Nephron (organoid): ENCODE data around the gene C17orf50.

Experiments used
- H3K27ac Mint-ChIP-seq, 3 experiments: 2 replicates each; pipeline ENCODE4 v1.8.0; 2020; ENCODE audit warnings: mixed read lengths in 3 of 3, mild to moderate bottlenecking in 2 of 3, moderate library complexity in 1 of 3
- H3K27me3 Mint-ChIP-seq: 2 replicates; pipeline ENCODE4 v1.8.0; 2021; ENCODE audit warnings: low read depth, mild to moderate bottlenecking, moderate library complexity, mixed read lengths
- H3K36me3 Mint-ChIP-seq: 2 replicates; pipeline ENCODE4 v1.8.0; 2020; ENCODE audit warnings: low read depth, mixed read lengths
- H3K4me1 Mint-ChIP-seq: 2 replicates; pipeline ENCODE4 v1.8.0; 2020; ENCODE audit warnings: mixed read lengths
- H3K4me3 Mint-ChIP-seq, 3 experiments: 2 replicates each; pipeline ENCODE4 v1.8.0; 2020; ENCODE audit warnings: mild to moderate bottlenecking in 3 of 3, mixed read lengths in 3 of 3, moderate library complexity in 2 of 3
- H3K9me3 Mint-ChIP-seq: 2 replicates; pipeline ENCODE4 v1.8.0; 2020; ENCODE audit warnings: mixed read lengths
- TF ChIP-seq, protein P1 (sequence below), 3 experiments: fragments of 200-600 bp; sonication (generic); IDR thresholded peaks; one replicate each; pipeline ENCODE4 v1.5.0; 2021; ENCODE audit warnings: antibody characterized with exemption in 3 of 3; ENCODE audit not compliant: unreplicated experiment in 3 of 3

The C17orf50 gene

DNA sequence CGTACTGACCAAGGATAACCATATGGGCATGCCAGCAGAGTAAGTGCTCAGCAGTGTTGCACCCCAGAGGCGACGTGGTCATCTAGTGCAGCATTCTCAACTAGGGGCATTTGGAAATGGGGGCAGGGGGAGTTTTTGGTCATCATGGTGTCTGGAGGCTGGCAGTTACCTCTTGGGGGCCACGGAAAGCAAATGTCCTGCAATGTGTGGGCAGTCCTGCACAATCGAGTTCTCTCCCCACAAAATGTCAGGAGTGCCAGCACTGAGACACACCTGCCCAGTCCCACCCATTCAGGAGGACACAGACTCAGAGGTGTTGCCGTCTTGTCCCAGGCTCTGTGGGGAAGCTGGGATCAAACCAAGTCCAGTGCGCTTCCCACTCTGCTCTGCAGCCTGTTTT lies 26.3 kb upstream of the C17orf50 start:
- H3K36me3 Mint-ChIP-seq: no peaks in the 10 kb centered on the region
- no peak overlapping the region for H3K4me3 Mint-ChIP-seq
- peaks cover 4% of the 10 kb centered on the region for H3K27me3 Mint-ChIP-seq
- TF ChIP-seq, protein P1, sequence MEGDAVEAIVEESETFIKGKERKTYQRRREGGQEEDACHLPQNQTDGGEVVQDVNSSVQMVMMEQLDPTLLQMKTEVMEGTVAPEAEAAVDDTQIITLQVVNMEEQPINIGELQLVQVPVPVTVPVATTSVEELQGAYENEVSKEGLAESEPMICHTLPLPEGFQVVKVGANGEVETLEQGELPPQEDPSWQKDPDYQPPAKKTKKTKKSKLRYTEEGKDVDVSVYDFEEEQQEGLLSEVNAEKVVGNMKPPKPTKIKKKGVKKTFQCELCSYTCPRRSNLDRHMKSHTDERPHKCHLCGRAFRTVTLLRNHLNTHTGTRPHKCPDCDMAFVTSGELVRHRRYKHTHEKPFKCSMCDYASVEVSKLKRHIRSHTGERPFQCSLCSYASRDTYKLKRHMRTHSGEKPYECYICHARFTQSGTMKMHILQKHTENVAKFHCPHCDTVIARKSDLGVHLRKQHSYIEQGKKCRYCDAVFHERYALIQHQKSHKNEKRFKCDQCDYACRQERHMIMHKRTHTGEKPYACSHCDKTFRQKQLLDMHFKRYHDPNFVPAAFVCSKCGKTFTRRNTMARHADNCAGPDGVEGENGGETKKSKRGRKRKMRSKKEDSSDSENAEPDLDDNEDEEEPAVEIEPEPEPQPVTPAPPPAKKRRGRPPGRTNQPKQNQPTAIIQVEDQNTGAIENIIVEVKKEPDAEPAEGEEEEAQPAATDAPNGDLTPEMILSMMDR (IDR thresholded peaks at IDR 0.05; ENCODE audit: unreplicated experiment in 3 of 3): no peak
- H3K4me1 Mint-ChIP-seq: peaks cover 13% of the 10 kb centered on the region
- no peak overlapping the region for H3K27ac Mint-ChIP-seq
- no peaks in the 10 kb centered on the region for H3K9me3 Mint-ChIP-seq

DNA sequence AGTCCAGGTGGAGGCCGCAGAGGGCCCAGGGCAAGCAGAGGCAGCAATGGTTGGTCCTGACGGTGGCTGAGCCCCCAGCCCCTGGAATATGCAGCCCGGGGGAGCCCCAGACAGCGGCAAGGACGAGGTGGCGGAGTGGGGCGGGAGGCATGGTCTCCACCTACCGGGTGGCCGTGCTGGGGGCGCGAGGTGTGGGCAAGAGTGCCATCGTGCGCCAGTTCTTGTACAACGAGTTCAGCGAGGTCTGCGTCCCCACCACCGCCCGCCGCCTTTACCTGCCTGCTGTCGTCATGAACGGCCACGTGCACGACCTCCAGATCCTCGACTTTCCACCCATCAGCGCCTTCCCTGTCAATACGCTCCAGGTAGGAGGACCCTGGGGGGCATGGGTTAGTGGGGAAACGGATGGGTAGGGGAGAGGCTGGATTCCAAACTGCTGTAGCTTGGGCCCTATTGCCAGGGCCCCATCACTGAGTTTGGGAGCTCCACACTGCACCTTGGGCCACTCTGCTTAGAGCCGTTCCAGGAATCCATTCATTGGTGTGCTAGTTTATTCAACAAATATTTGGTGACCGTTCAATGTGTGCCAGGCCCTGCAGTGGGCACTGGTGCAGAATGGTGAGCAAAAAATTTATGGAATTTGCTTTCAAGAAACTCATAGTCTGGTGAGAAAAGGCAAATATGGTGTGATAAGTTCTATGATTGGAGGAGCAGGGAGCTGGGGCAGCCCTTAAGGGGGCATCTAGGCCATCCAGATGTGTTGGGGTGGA lies 25.5 kb upstream of the C17orf50 start:
- Mint-ChIP-seq H3K27ac (no peak overlapping the region), H3K9me3 (no peaks in the 10 kb centered on the region), H3K4me3 (no peak overlapping the region), H3K27me3 (peaks cover 12% of the 10 kb centered on the region), H3K4me1 (peaks cover 13% of the 10 kb centered on the region), H3K36me3 (no peaks in the 10 kb centered on the region)
- TF ChIP-seq, protein P1 (IDR thresholded peaks at IDR 0.05; ENCODE audit: unreplicated experiment in 3 of 3): no peak

DNA sequence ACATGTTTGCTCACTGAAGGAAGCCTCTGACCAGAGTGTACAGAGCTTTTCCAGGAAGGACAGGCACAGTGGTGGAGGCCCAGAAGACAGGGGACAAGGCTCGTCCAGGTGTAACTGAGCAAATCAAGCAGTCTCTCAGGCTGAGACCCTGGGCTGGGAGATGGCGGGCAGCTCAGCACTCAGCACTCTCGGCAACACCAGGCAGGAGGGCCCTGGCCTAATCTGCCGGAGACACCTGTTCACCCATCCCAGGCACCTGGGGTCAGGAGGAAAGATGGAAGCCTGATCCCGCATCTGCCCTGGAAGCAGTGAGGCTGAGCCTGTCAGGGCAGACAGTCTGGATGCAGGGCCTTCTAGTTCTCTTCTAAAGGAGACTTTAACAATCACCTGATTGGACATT lies 24.5 kb upstream of the C17orf50 start:
- TF ChIP-seq, protein P1 (IDR thresholded peaks at IDR 0.05; ENCODE audit: unreplicated experiment in 3 of 3): no peak

DNA sequence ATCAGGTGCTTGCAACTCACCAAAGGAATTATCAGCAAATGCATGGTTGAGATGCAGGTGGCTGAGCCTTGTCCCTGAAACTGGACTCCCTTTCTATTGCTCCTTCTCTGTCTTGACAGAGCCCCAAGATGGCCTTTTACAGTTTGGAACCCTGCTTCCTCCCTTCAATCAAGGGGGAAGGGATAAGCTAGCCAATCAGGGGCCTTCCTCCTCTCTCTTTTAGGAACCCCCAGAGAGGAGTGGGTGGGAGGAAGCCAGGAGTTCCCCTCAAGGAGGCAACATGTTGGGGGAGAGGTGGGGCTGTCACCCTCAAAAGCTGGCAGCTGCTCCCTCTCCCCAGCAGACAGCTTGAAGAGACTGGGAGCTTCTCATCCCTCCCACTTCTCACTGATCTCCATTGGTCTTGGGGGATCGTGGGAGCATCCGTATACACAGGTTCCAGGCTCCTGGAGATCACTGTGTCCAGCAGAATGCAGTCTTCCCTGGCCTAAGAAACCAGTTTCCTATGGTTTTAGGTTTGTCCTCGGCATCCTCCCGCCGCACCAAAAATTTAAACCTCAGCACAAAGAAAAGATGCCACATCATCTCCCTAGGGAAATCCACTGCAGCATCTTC lies 22.1 kb upstream of the C17orf50 start:
- Mint-ChIP-seq H3K36me3 (no peaks in the 10 kb centered on the region), H3K9me3 (no peaks in the 10 kb centered on the region), H3K4me1 (peaks cover 2% of the 10 kb centered on the region), H3K27ac (no peak overlapping the region), H3K4me3 (no peak overlapping the region), H3K27me3 (peaks cover 42% of the 10 kb centered on the region)
- TF ChIP-seq, protein P1 (IDR thresholded peaks at IDR 0.05; ENCODE audit: unreplicated experiment in 3 of 3): no peak

More for the DNA sequence above, 24.5 kb upstream of the C17orf50 start:
- Mint-ChIP-seq H3K4me3 (no peak overlapping the region), H3K27me3 (peaks cover 21% of the 10 kb centered on the region), H3K36me3 (no peaks in the 10 kb centered on the region), H3K9me3 (no peaks in the 10 kb centered on the region), H3K27ac (no peak overlapping the region), H3K4me1 (peaks cover 5% of the 10 kb centered on the region)

DNA sequence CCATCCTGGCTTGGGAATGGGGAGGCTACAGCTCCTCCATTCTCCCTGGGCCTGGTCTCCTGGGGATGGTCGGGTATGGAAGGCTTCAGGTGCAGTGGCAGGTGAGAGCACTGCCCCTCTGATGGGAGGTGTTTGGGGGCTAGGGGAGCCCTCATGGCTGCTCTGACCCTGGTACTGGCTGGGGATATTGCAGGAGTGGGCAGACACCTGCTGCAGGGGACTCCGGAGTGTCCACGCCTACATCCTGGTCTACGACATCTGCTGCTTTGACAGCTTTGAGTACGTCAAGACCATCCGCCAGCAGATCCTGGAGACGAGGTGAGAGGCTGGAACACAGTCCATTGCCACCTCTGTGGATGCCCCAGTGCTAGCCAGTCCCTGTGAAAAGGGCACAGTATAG lies 20.5 kb upstream of the C17orf50 start:
- no peak overlapping the region for H3K27ac Mint-ChIP-seq
- no peaks in the 10 kb centered on the region for H3K9me3 Mint-ChIP-seq
- peaks cover 45% of the 10 kb centered on the region for H3K27me3 Mint-ChIP-seq
- H3K4me1 Mint-ChIP-seq: peaks cover 5% of the 10 kb centered on the region
- TF ChIP-seq, protein P1 (IDR thresholded peaks at IDR 0.05; ENCODE audit: unreplicated experiment in 3 of 3): no peak
- no peak overlapping the region for H3K4me3 Mint-ChIP-seq
- no peaks in the 10 kb centered on the region for H3K36me3 Mint-ChIP-seq
